HepG2 (cell line): ENCODE measurements around the gene NFE2L1. TPM values are rescaled to one million over a fixed set of nuclear protein-coding genes. Genes with fewer than 3 reads are reported as not detected.

Experiments used
- CCDC6 ChIP-seq: sonication (generic); formaldehyde crosslinking; IDR thresholded peaks from 2 replicates; pipeline ENCODE4 v1.8.1; 2022; ENCODE audit warnings: mild to moderate bottlenecking, missing genetic modification reagents, moderate library complexity
- ELF3 ChIP-seq: IDR thresholded peaks from 2 replicates; pipeline ENCODE4 v1.6.1; 2016; ENCODE audit warnings: missing genetic modification reagents, missing compliant biosample characterization
- GPN1 ChIP-seq: sonication (generic); formaldehyde crosslinking; IDR thresholded peaks from 2 replicates; pipeline ENCODE4 v1.5.1; 2020; ENCODE audit warnings: missing genetic modification reagents, borderline replicate concordance
- HNF4A ChIP-seq: sonication (generic); formaldehyde crosslinking; IDR thresholded peaks from 2 replicates; pipeline ENCODE4 v1.4.0; 2020; ENCODE audit warnings: missing genetic modification reagents
- IRF1 ChIP-seq: sonication (generic); formaldehyde crosslinking; IDR thresholded peaks from 2 replicates; pipeline ENCODE4 v1.4.0; 2020; ENCODE audit warnings: low read depth, mild to moderate bottlenecking, missing genetic modification reagents
- JDP2 ChIP-seq: sonication (generic); formaldehyde crosslinking; IDR thresholded peaks from 2 replicates; pipeline ENCODE4 v1.8.1; 2022; ENCODE audit warnings: missing genetic modification reagents, borderline replicate concordance
- MXI1 ChIP-seq: IDR thresholded peaks from 3 replicates; pipeline ENCODE4 v1.6.1; 2012; ENCODE audit warnings: low read depth, low read length, inconsistent platforms, borderline replicate concordance
- MYC ChIP-seq: sonication (generic); formaldehyde crosslinking; IDR thresholded peaks from 2 replicates; pipeline ENCODE4 v1.9.0; 2021; ENCODE audit warnings: missing genetic modification reagents, borderline replicate concordance
- NFKBIZ ChIP-seq: IDR thresholded peaks from 2 replicates; pipeline ENCODE4 v1.6.1; 2018; ENCODE audit warnings: missing genetic modification reagents, missing compliant biosample characterization
- PHF21A ChIP-seq: sonication (generic); formaldehyde crosslinking; IDR thresholded peaks from 2 replicates; pipeline ENCODE4 v1.5.0; 2020; ENCODE audit warnings: mild to moderate bottlenecking, missing genetic modification reagents
- PHF8 ChIP-seq: sonication (generic); formaldehyde crosslinking; IDR thresholded peaks from 2 replicates; pipeline ENCODE4 v1.5.0; 2020; ENCODE audit warnings: missing genetic modification reagents
- SMC3 ChIP-seq: IDR thresholded peaks from 2 replicates; pipeline ENCODE4 v1.6.1; 2011; ENCODE audit warnings: low read length, improper control_type of control experiment
- SRSF1 ChIP-seq: fragments of 200-400 bp; formaldehyde crosslinking; optimal IDR thresholded peaks from 2 replicates; pipeline ENCODE3; 2017; ENCODE audit warnings: mild to moderate bottlenecking, low read depth, low read length, moderate library complexity
- TARDBP ChIP-seq: sonication (generic); formaldehyde crosslinking; IDR thresholded peaks from 2 replicates; pipeline ENCODE4 v1.8.0; 2022; ENCODE audit warnings: mild to moderate bottlenecking, missing genetic modification reagents
- TEAD3 ChIP-seq: optimal IDR thresholded peaks from 2 replicates; pipeline ENCODE3; 2016; ENCODE audit warnings: borderline replicate concordance
- TMF1 ChIP-seq: sonication (generic); formaldehyde crosslinking; IDR thresholded peaks from 2 replicates; pipeline ENCODE4 v1.8.1; 2022; ENCODE audit warnings: low read depth, missing genetic modification reagents
- ZFP36L2 ChIP-seq: sonication (generic); formaldehyde crosslinking; IDR thresholded peaks from 2 replicates; pipeline ENCODE4 v1.4.0; 2020; ENCODE audit warnings: missing genetic modification reagents
- ZFP37 ChIP-seq: sonication (generic); formaldehyde crosslinking; IDR thresholded peaks from 2 replicates; pipeline ENCODE4 v1.4.0; 2020; ENCODE audit warnings: missing genetic modification reagents, borderline replicate concordance
- ZNF101 ChIP-seq: sonication (generic); formaldehyde crosslinking; IDR thresholded peaks from 2 replicates; pipeline ENCODE4 v1.4.0; 2020; ENCODE audit warnings: mild to moderate bottlenecking, low read depth, missing genetic modification reagents, borderline replicate concordance
- ZNF121 ChIP-seq: sonication (generic); formaldehyde crosslinking; IDR thresholded peaks from 2 replicates; pipeline ENCODE4 v1.5.0; 2020; ENCODE audit warnings: mild to moderate bottlenecking, missing genetic modification reagents
- ZNF460 ChIP-seq: sonication (generic); formaldehyde crosslinking; IDR thresholded peaks from 2 replicates; pipeline ENCODE4 v1.5.1; 2020; ENCODE audit warnings: missing genetic modification reagents, mild to moderate bottlenecking, borderline replicate concordance
- ZNF557 ChIP-seq: sonication (generic); formaldehyde crosslinking; IDR thresholded peaks from 2 replicates; pipeline ENCODE4 v1.4.0; 2020; ENCODE audit warnings: missing genetic modification reagents
- ZNF724P ChIP-seq: sonication (generic); formaldehyde crosslinking; IDR thresholded peaks from 2 replicates; pipeline ENCODE4 v1.8.0; 2022; ENCODE audit warnings: missing genetic modification reagents, borderline replicate concordance
- ZNF776 ChIP-seq: sonication (generic); formaldehyde crosslinking; IDR thresholded peaks from 2 replicates; pipeline ENCODE4 v1.4.0; 2020; ENCODE audit warnings: mild to moderate bottlenecking, missing genetic modification reagents
- ZNF790 ChIP-seq: sonication (generic); formaldehyde crosslinking; IDR thresholded peaks from 2 replicates; pipeline ENCODE4 v1.8.0; 2022; ENCODE audit warnings: missing genetic modification reagents, mild to moderate bottlenecking, borderline replicate concordance
- polyA plus RNA-seq, 8 experiments: library from polyadenylated mRNA; depleted of rRNA in 3 of 8; stranded (reverse) in 7 of 8; unstranded in 1 of 8; fragments of >200 nt; fragmentation: Illumina TruSeq in 4 of 8; extraction: Trizol in 4 of 8; gene quantifications; 2 replicates each; pipeline versions ENCODE4 v1.2.1 to v1.2.3, GENCODE V29; 2011 to 2016; ENCODE audit warnings: low read depth in 4 of 8, missing spikeins in 1 of 8, mixed read lengths in 1 of 8; ENCODE audit not compliant: insufficient read depth in 1 of 8
- total RNA-seq, 5 experiments: library from RNA; depleted of rRNA; stranded (reverse); fragments of >200 nt; fragmentation: Illumina TruSeq; extraction: Trizol; gene quantifications; 2 replicates each; pipeline ENCODE4 v1.2.3, GENCODE V29; 2016; ENCODE audit warnings: low read depth in 1 of 5
- TF ChIP-seq, protein P1 (sequence below): sonication (generic); IDR thresholded peaks from 2 replicates; pipeline ENCODE4 v1.6.1; 2016; ENCODE audit warnings: low read depth, borderline replicate concordance
- TF ChIP-seq, protein P2 (sequence below): sonication (generic); formaldehyde crosslinking; IDR thresholded peaks from 2 replicates; pipeline ENCODE4 v1.9.0; 2021; ENCODE audit warnings: missing genetic modification reagents, mild to moderate bottlenecking, borderline replicate concordance
- TF ChIP-seq, protein P3 (sequence below): sonication (generic); formaldehyde crosslinking; IDR thresholded peaks from 2 replicates; pipeline ENCODE4 v1.5.0; 2020; ENCODE audit warnings: missing genetic modification reagents

Gene NFE2L1
- total and polyA plus RNA-seq, 2 of the 13 experiments (the other 11 are each of a cell fraction or from before 2014, with no cell fraction given), result 67.0 to 234 TPM

GRCh38 chr17:48025040-48025903 is 22.9 kb upstream of the NFE2L1 start (continued):
- TF ChIP-seq, protein P1, sequence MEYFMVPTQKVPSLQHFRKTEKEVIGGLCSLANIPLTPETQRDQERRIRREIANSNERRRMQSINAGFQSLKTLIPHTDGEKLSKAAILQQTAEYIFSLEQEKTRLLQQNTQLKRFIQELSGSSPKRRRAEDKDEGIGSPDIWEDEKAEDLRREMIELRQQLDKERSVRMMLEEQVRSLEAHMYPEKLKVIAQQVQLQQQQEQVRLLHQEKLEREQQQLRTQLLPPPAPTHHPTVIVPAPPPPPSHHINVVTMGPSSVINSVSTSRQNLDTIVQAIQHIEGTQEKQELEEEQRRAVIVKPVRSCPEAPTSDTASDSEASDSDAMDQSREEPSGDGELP, result peak; percentile 93
- no peak for TF ChIP-seq NFKBIZ (CRISPR knock-in tag)
- no peak for TF ChIP-seq ZNF101 (CRISPR knock-in tag)
- no peak for TF ChIP-seq JDP2 (CRISPR knock-in tag)
- TF ChIP-seq ZNF724P (CRISPR knock-in tag), result peak; percentile 60; the same call in 1 of the 2 replicates
- TF ChIP-seq, protein P2, sequence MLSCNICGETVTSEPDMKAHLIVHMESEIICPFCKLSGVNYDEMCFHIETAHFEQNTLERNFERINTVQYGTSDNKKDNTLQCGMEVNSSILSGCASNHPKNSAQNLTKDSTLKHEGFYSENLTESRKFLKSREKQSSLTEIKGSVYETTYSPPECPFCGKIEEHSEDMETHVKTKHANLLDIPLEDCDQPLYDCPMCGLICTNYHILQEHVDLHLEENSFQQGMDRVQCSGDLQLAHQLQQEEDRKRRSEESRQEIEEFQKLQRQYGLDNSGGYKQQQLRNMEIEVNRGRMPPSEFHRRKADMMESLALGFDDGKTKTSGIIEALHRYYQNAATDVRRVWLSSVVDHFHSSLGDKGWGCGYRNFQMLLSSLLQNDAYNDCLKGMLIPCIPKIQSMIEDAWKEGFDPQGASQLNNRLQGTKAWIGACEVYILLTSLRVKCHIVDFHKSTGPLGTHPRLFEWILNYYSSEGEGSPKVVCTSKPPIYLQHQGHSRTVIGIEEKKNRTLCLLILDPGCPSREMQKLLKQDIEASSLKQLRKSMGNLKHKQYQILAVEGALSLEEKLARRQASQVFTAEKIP (CRISPR knock-in tag), result no peak
- TF ChIP-seq PHF8 (CRISPR knock-in tag), result 0 out of 2 replicates have a peak, but pooled peaks have one; percentile 28
- no peak for TF ChIP-seq HNF4A
- TF ChIP-seq MYC (CRISPR knock-in tag), result no peak
- TF ChIP-seq SRSF1, result no peak
- TF ChIP-seq PHF21A, result peak; percentile 91
- TF ChIP-seq ELF3 (CRISPR knock-in tag), result peak; percentile 15; the same call in 1 of the 2 replicates
- TF ChIP-seq ZNF460 (CRISPR knock-in tag), result no peak
- TF ChIP-seq ZNF790, result no peak
- TF ChIP-seq TMF1 (CRISPR knock-in tag), result no peak
- TF ChIP-seq TEAD3 (CRISPR knock-in tag), result peak; percentile 51
- no peak; the same call in 1 of the 2 replicates for TF ChIP-seq ZFP37 (CRISPR knock-in tag)
- peak; percentile 99 for TF ChIP-seq MXI1
- TF ChIP-seq, protein P3, sequence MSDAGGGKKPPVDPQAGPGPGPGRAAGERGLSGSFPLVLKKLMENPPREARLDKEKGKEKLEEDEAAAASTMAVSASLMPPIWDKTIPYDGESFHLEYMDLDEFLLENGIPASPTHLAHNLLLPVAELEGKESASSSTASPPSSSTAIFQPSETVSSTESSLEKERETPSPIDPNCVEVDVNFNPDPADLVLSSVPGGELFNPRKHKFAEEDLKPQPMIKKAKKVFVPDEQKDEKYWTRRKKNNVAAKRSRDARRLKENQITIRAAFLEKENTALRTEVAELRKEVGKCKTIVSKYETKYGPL (CRISPR knock-in tag), result no peak
- no peak for TF ChIP-seq IRF1
- no peak for TF ChIP-seq ZNF776 (CRISPR knock-in tag)
- TF ChIP-seq ZFP36L2 (CRISPR knock-in tag), result no peak
- no peak for TF ChIP-seq TARDBP (CRISPR knock-in tag)
- no peak for TF ChIP-seq CCDC6 (CRISPR knock-in tag)
- no peak for TF ChIP-seq GPN1
- TF ChIP-seq ZNF121, result peak; percentile 47; the same call in 1 of the 2 replicates
- TF ChIP-seq SMC3, result peak; percentile 47; the same call in 1 of the 2 replicates
- TF ChIP-seq ZNF557 (CRISPR knock-in tag), result peak; percentile 46; the same call in 1 of the 2 replicates
